ENCODE measurements around the gene PRKCH. TPM values are rescaled to one million over a fixed set of nuclear protein-coding genes. Genes with fewer than 3 reads are reported as not detected.
"Not testable (repeated sequence)": the region's sequence is repeated elsewhere in the genome, so short reads cannot be mapped to it uniquely, and the experiment has no call there.

The PRKCH gene
- total RNA-seq, 3 donors from 2014 or later, result 12.3 to 15.4 (median 14.8) TPM

- DNase-seq (no peak), ATAC-seq (no peak)
- intact Hi-C loops (cut with DNase I, micrococcal nuclease), result loop anchor here (5.0 to 10.0 kb wide), 3 partner anchors 264 to 376 kb away; partner anchors contain the start of gene SNAPC1 (in 2 of the 2)
- no peak overlapping the region for H3K4me3 ChIP-seq
- H3K9me3 ChIP-seq, result no peaks in the 10 kb centered on the region
- no peaks in the 10 kb centered on the region for H3K36me3 ChIP-seq (ENCODE audit: low read depth)
- H3K4me1 ChIP-seq (ENCODE audit: low read depth), result peaks cover 13% of the 10 kb centered on the region
- TF ChIP-seq, protein P1, sequence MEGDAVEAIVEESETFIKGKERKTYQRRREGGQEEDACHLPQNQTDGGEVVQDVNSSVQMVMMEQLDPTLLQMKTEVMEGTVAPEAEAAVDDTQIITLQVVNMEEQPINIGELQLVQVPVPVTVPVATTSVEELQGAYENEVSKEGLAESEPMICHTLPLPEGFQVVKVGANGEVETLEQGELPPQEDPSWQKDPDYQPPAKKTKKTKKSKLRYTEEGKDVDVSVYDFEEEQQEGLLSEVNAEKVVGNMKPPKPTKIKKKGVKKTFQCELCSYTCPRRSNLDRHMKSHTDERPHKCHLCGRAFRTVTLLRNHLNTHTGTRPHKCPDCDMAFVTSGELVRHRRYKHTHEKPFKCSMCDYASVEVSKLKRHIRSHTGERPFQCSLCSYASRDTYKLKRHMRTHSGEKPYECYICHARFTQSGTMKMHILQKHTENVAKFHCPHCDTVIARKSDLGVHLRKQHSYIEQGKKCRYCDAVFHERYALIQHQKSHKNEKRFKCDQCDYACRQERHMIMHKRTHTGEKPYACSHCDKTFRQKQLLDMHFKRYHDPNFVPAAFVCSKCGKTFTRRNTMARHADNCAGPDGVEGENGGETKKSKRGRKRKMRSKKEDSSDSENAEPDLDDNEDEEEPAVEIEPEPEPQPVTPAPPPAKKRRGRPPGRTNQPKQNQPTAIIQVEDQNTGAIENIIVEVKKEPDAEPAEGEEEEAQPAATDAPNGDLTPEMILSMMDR (IDR thresholded peaks at IDR 0.05), result no peak
These were observed 139.6 kb downstream of the PRKCH start for GRCh38 chr14:61460718-61461611.

GRCh38 chr14:61461808-61462275, 140.5 kb downstream of the PRKCH start:
- ATAC-seq (peak; percentile 78), DNase-seq (peak in 1 of 3 donors; percentile 71)
- Histone ChIP-seq H3K4me1 (ENCODE audit: low read depth) (peaks cover 13% of the 10 kb centered on the region), H3K36me3 (ENCODE audit: low read depth) (no peaks in the 10 kb centered on the region), H3K4me3 (no peak overlapping the region), H3K9me3 (no peaks in the 10 kb centered on the region)
- intact Hi-C loops (cut with DNase I, micrococcal nuclease), result loop anchor here (5.0 to 10.0 kb wide), 3 partner anchors 263 to 375 kb away; partner anchors contain the start of gene SNAPC1 (in 2 of the 2)
- TF ChIP-seq, protein P1 (IDR thresholded peaks at IDR 0.05), result peak; percentile 43

GRCh38 chr14:61462566-61463193, 141.3 kb downstream of the PRKCH start:
- Histone ChIP-seq H3K9me3 (no peaks in the 10 kb centered on the region), H3K4me3 (no peak overlapping the region), H3K36me3 (ENCODE audit: low read depth) (no peaks in the 10 kb centered on the region), H3K4me1 (ENCODE audit: low read depth) (peaks cover 13% of the 10 kb centered on the region)
- intact Hi-C loops (cut with DNase I, micrococcal nuclease), result loop anchor here (5.0 to 10.0 kb wide), 3 partner anchors 262 to 375 kb away; partner anchors contain the start of gene SNAPC1 (in 2 of the 2)
- peak; percentile 79 for ATAC-seq
- DNase-seq, result peak in 1 of 3 donors; percentile 44
- TF ChIP-seq, protein P1 (IDR thresholded peaks at IDR 0.05), result no peak

DNA sequence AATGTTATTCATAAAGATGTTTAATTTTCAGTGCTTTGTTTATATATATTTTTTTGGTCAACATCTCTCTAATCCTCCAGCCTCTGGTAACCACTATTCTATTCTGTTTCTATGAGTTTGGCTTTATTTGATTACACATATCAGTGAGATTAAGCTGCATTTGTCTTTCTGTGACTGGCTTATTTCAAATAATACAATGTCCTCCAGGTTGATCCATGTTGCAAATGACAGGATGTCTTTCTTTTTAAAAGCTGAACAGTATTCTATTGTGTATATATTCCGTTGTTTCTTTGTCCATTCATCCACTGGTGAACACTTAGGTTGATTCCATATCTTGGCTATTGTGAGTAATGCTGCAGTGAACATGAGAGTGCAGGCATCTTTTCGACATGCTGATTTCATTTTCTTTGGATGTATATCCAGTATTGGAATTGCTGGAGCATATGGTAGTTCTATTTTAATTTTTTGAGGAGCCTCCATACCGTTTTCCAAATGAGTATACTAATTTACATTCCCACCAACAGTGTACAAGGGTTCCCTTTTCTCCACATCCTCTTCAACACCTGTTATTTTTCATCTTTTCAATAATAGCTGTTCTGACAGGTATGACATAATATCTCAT, 142.4 kb downstream of the PRKCH start:
- no peak overlapping the region for H3K4me3 ChIP-seq
- TF ChIP-seq, protein P1 (IDR thresholded peaks at IDR 0.05), result no peak
- intact Hi-C loops (cut with DNase I, micrococcal nuclease), result loop anchor here (5.0 to 10.0 kb wide), 3 partner anchors 261 to 374 kb away; partner anchors contain the start of gene SNAPC1 (in 2 of the 2)
- no peaks in the 10 kb centered on the region for H3K9me3 ChIP-seq
- ATAC-seq (no peak), DNase-seq (no peak)
- peaks cover 13% of the 10 kb centered on the region for H3K4me1 ChIP-seq (ENCODE audit: low read depth)
- no peaks in the 10 kb centered on the region for H3K36me3 ChIP-seq (ENCODE audit: low read depth)

DNA sequence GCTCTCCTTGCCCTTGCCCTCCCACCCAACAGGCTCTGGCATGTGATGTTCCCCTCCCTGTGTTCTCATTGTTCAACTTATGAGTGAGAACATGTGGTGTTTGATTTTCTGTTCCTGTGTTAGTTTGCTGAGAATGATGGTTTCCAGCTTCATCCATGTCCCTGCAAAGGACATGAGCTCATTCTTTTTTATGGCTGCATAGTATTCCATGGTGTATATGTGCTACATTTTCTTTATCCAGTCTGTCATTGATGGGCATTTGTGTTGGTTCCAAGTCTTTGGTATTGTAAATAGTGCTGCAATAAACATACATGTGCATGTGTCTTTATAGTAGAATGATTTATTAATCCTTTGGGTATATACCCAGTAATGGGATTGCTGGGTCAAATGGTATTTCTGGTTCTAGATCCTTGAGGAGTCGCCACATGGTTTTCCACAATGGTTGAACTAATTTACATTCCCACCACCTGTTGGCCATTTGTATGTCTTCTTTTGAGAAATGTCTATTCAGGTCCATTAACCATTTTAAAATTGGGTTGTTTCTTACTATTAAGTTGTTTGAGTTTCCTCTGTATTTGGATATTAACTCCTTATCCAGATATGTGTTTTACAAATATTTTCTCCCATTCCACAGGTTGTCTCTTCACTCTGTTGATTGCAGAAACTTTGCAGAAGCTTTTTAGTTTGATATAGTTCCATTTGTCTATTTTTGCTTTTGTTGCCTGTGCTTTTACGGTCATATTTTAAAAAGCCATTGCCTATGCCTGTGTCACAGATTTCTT, 143.4 kb downstream of the PRKCH start:
- ATAC-seq; DNase-seq; H3K36me3 ChIP-seq (ENCODE audit: low read depth); H3K9me3 ChIP-seq; H3K4me3 ChIP-seq: not testable (repeated sequence)
- H3K4me1 ChIP-seq (ENCODE audit: low read depth), result peaks cover 13% of the 10 kb centered on the region
- intact Hi-C loops (cut with DNase I, micrococcal nuclease), result loop anchor here (5.0 to 10.0 kb wide), 3 partner anchors 260 to 373 kb away; partner anchors contain the start of gene SNAPC1 (in 2 of the 2)
